GM12801 (cell line): ENCODE data around the gene ANKRD24.

Experiments used
- TF ChIP-seq, protein P1 (sequence below): IDR thresholded peaks from one replicate; pipeline ENCODE4 v1.5.1; 2011; ENCODE audit warnings: control low read depth; ENCODE audit not compliant: insufficient read length; ENCODE audit errors: extremely low read depth

The ANKRD24 gene

GRCh38 chr19:4187313-4188122, 5.0 kb downstream of the ANKRD24 start:
- TF ChIP-seq, protein P1, sequence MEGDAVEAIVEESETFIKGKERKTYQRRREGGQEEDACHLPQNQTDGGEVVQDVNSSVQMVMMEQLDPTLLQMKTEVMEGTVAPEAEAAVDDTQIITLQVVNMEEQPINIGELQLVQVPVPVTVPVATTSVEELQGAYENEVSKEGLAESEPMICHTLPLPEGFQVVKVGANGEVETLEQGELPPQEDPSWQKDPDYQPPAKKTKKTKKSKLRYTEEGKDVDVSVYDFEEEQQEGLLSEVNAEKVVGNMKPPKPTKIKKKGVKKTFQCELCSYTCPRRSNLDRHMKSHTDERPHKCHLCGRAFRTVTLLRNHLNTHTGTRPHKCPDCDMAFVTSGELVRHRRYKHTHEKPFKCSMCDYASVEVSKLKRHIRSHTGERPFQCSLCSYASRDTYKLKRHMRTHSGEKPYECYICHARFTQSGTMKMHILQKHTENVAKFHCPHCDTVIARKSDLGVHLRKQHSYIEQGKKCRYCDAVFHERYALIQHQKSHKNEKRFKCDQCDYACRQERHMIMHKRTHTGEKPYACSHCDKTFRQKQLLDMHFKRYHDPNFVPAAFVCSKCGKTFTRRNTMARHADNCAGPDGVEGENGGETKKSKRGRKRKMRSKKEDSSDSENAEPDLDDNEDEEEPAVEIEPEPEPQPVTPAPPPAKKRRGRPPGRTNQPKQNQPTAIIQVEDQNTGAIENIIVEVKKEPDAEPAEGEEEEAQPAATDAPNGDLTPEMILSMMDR, result no peak

GRCh38 chr19:4189641-4190040, 7.2 kb downstream of the ANKRD24 start:
- TF ChIP-seq, protein P1, result no peak

- TF ChIP-seq, protein P1, result no peak
Observed at GRCh38 chr19:4194353-4194752, 11.9 kb downstream of the ANKRD24 start.

DNA sequence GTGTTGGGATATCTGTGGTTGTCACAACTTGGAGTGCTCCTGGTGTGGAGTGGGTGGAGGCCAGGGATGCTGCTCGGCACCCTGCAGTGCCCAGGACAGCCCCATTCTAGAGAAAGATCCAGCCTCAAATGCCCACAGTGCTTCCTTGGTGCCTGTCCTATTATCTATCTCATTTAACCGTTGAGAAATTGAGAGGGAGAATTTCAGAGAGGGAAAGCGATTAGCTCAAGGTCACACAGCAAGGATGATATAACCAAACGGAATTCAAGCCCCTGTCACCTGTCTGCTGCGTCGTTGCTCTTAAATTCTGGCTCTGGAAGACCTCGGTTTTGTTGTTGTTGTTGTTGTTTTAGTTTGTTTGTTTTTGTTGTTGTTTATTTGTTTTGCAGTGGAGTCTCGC, 13.5 kb downstream of the ANKRD24 start:
- TF ChIP-seq, protein P1, result no peak

DNA sequence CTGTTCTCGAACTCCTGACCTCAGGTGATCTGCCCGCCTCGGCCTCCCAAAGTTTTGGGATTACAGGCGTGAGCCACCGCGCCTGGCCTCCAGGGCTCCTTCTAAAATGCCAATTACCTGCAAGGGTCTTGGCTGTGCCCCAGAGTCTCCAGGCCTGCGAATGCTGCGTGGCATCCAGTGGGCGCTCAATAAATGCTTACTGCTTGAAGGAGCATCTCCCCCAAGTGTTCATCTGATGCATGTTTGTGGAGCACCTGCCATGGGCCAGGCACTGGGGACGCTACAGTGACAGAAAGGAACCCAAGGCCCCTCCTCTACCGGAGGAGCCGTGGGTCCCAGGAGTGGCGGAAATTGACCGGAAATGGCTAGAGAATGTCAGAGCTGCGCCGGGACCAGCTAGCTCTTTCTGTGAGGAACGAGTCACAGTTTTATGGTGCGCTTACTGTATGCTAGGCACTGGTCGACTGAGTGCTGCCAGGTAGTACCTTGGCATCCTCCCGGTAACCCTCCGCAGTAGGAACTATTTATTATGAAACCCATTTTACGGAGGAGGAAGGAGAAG, 14.2 kb downstream of the ANKRD24 start:
- TF ChIP-seq, protein P1, result no peak

DNA sequence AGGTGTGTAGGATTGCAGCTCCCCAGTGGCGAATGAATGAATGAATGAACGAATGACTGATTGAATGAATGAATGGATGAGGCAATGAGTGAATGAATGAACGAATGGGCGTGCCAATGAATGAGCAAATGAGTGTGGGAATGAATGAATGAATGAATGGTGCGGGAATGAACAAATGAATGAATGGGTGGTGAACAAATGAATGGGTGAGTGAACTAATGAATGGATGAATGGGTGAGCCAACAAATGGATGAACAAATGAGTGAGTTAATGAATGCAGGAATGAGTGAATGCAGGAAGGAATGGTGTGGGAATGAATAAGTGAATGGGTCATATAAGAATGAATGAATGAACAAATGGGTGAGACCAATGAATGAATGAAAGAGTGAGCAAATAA, 14.7 kb downstream of the ANKRD24 start:
- TF ChIP-seq, protein P1, result no peak

- TF ChIP-seq, protein P1, result no peak
Observed at GRCh38 chr19:4197625-4198466, 15.4 kb downstream of the ANKRD24 start.
